OCI-LY7 (cell line): Measurements from ENCODE around the gene HAUS2. TPM values are rescaled to one million over a fixed set of nuclear protein-coding genes. Genes with fewer than 3 reads are reported as not detected.

Source experiments
- BruUV-seq: library from RNA; stranded (reverse); fragments of 400-500 nt; replicated peaks from 2 replicates; lab custom pipeline; 2021; lab: Mats Ljungman, UMichigan
- CTCF ChIA-PET: fragments of 300-600 bp; sonication (Branson Sonifier 250); formaldehyde crosslinking; loops from one replicate; lab custom pipeline; 2022; ENCODE audit warnings: antibody characterized with exemption; ENCODE audit not compliant: unreplicated experiment; lab: Charles Lee
- POLR2A ChIA-PET: fragments of 300-600 bp; sonication (Branson Sonifier 250); formaldehyde crosslinking; loops from one replicate; lab custom pipeline; 2022; ENCODE audit warnings: antibody characterized with exemption; lab: Charles Lee
- DNase-seq: peaks from one replicate; pipeline ENCODE4 v3.0.0-alpha.2; 2015; ENCODE audit warnings: low spot score
- H2AFZ ChIP-seq: fragments of 200-600 bp; sonication (generic), shearing (Covaris generic); 2 replicates; pipeline ENCODE4 v1.6.1; 2014; ENCODE audit warnings: mild to moderate bottlenecking, antibody characterized with exemption, low read length, moderate library complexity
- H3K27ac ChIP-seq: fragments of 200-600 bp; sonication (generic); 2 replicates; pipeline ENCODE4 v1.5.1; 2014; ENCODE audit warnings: mixed run types, low read depth, mild to moderate bottlenecking, moderate library complexity, low read length, inconsistent platforms; ENCODE audit not compliant: poor library complexity, severe bottlenecking
- H3K36me3 ChIP-seq: fragments of 200-600 bp; sonication (generic); 2 replicates; pipeline ENCODE4 v1.6.1; 2014; ENCODE audit warnings: mild to moderate bottlenecking, antibody characterized with exemption, low read length, moderate library complexity, mixed read lengths; ENCODE audit not compliant: insufficient read depth
- H3K4me1 ChIP-seq: fragments of 200-600 bp; sonication (generic); 2 replicates; pipeline ENCODE4 v1.5.1; 2014; ENCODE audit warnings: mild to moderate bottlenecking, low read length; ENCODE audit not compliant: insufficient read depth, poor library complexity, severe bottlenecking
- H3K4me2 ChIP-seq: fragments of 200-600 bp; sonication (generic); 2 replicates; pipeline ENCODE4 v1.6.1; 2014; ENCODE audit warnings: mild to moderate bottlenecking, low read length
- H3K4me3 ChIP-seq: fragments of 200-600 bp; sonication (generic); 2 replicates; pipeline ENCODE4 v1.5.1; 2014; ENCODE audit warnings: mild to moderate bottlenecking, low read depth, low read length; ENCODE audit not compliant: poor library complexity, severe bottlenecking
- H3K79me2 ChIP-seq: fragments of 200-600 bp; sonication (generic); 2 replicates; pipeline ENCODE4 v1.6.1; 2016; ENCODE audit warnings: low read depth, mild to moderate bottlenecking, low read length, moderate library complexity, mixed read lengths; ENCODE audit not compliant: insufficient read depth
- H3K9me2 ChIP-seq: fragments of 200-600 bp; sonication (generic); 2 replicates; pipeline ENCODE4 v1.6.1; 2016; ENCODE audit warnings: mild to moderate bottlenecking, low read length, mixed read lengths; ENCODE audit not compliant: insufficient read depth
- H3K9me3 ChIP-seq: fragments of 200-600 bp; sonication (generic); 2 replicates; pipeline ENCODE4 v1.6.1; 2014; ENCODE audit warnings: mild to moderate bottlenecking, mixed run types, low read length, mixed read lengths
- H4K20me1 ChIP-seq: fragments of 200-600 bp; sonication (generic); 2 replicates; pipeline ENCODE4 v1.6.1; 2014; ENCODE audit warnings: mild to moderate bottlenecking, antibody characterized with exemption, low read length, moderate library complexity, mixed read lengths; ENCODE audit not compliant: insufficient read depth
- CTCF ChIP-seq: fragments of 200-600 bp; sonication (generic); conservative IDR thresholded peaks from 2 replicates; pipeline ENCODE4 v1.5.1; 2014; ENCODE audit warnings: mild to moderate bottlenecking, antibody characterized with exemption, low read length, moderate library complexity, mixed read lengths
- EZH2phosphoT487 ChIP-seq: fragments of 200-600 bp; sonication (generic); IDR thresholded peaks from 2 replicates; pipeline ENCODE4 v1.6.1; 2018; ENCODE audit warnings: low read depth, borderline replicate concordance, mild to moderate bottlenecking, mixed run types, antibody characterized with exemption, low read length, moderate library complexity, mixed read lengths
- intact Hi-C: fragments of 100-400 bp; cut with micrococcal nuclease; formaldehyde crosslinking; loops from one replicate; pipeline ENCODE4 v1.10.0; 2022; ENCODE audit not compliant: unreplicated experiment
- total RNA-seq, 2 experiments: library from RNA; depleted of rRNA in 1 of 2; stranded (reverse); fragments of >200 nt in 1 of 2; shearing (Covaris generic) in 1 of 2; gene quantifications; 2 replicates each; pipeline ENCODE4 v1.2.3, GENCODE V29; 2014 to 2022

The HAUS2 gene
- total RNA-seq, 2 experiments from 2014 or later = 43.7 to 50.4 TPM

- Histone ChIP-seq H3K4me1 (peaks cover 47% of the 10 kb centered on the region), H3K79me2 (peaks cover 42% of the 10 kb centered on the region; the same call in 1 of the 2 replicates), H4K20me1 (no peaks in the 10 kb centered on the region), H3K27ac (no peak overlapping the region), H3K36me3 (no peaks in the 10 kb centered on the region), H3K9me3 (no peaks in the 10 kb centered on the region), H3K9me2 (no peaks in the 10 kb centered on the region), H2AFZ (no peak overlapping the region), H3K4me2 (no peak overlapping the region), H3K4me3 (no peak overlapping the region)
- ChIA-PET CTCF (no interaction called here), POLR2A (interaction anchor here (0.6 to 1.0 kb wide), 2 partner anchors 11 to 1046 kb away, joined by 3 to 5 read pairs; partner anchors contain the start of gene ZNF106)
- no peak for DNase-seq
- intact Hi-C loops = no loop called here
- no TSS peak for BruUV-seq
- TF ChIP-seq CTCF (no peak), EZH2phosphoT487 (no peak)
Observed at GRCh38 chr15:42502477-42502876, 46.2 kb upstream of the HAUS2 start.

- intact Hi-C loops = no loop called here
- no peak overlapping the region for H3K27ac ChIP-seq
- peak overlapping the region; percentile 22 for H3K4me2 ChIP-seq
Observed at GRCh38 chr15:42503825-42504224, 44.8 kb upstream of the HAUS2 start.

GRCh38 chr15:42504631-42505030 is 44.0 kb upstream of the HAUS2 start:
- no peaks in the 10 kb centered on the region for H3K9me2 ChIP-seq
- CTCF ChIA-PET = no interaction called here
- peaks cover 37% of the 10 kb centered on the region; the same call in 1 of the 2 replicates for H3K79me2 ChIP-seq
- H3K27ac ChIP-seq = no peak overlapping the region
- peaks cover 36% of the 10 kb centered on the region for H3K4me1 ChIP-seq
- H3K9me3 ChIP-seq = no peaks in the 10 kb centered on the region
- DNase-seq = no peak
- H2AFZ ChIP-seq = no peak overlapping the region
- BruUV-seq = no TSS peak
- no peaks in the 10 kb centered on the region for H3K36me3 ChIP-seq
- no peak overlapping the region for H3K4me3 ChIP-seq
- H3K4me2 ChIP-seq = peak overlapping the region; percentile 17; the same call in 1 of the 2 replicates
- no peaks in the 10 kb centered on the region for H4K20me1 ChIP-seq
- POLR2A ChIA-PET = interaction anchor here (0.6 to 1.2 kb wide), 5 partner anchors 8 to 104 kb away, joined by 3 to 6 read pairs (median 3); partner anchors contain the start of gene ZNF106
- no peak for TF ChIP-seq EZH2phosphoT487
- TF ChIP-seq CTCF = no peak
- intact Hi-C loops = no loop called here

More at GRCh38 chr15:42503825-42504224, 44.8 kb upstream of the HAUS2 start:
- H3K9me3 ChIP-seq = no peaks in the 10 kb centered on the region
- H2AFZ ChIP-seq = no peak overlapping the region
- CTCF ChIA-PET = interaction anchor here (0.6 kb wide), 1 partner anchor 13 kb away, joined by 3 read pairs; the partner anchor contains the start of gene ZNF106
- H4K20me1 ChIP-seq = no peaks in the 10 kb centered on the region
- DNase-seq = peak; percentile 12
- POLR2A ChIA-PET = interaction anchor here (1.2 kb wide), 1 partner anchor 10 kb away, joined by 3 read pairs; no protein-coding TSS in a partner anchor
- no TSS peak for BruUV-seq
- peaks cover 42% of the 10 kb centered on the region; the same call in 1 of the 2 replicates for H3K79me2 ChIP-seq
- no peak for TF ChIP-seq EZH2phosphoT487
- H3K4me1 ChIP-seq = peaks cover 37% of the 10 kb centered on the region
- H3K4me3 ChIP-seq = no peak overlapping the region
- no peaks in the 10 kb centered on the region for H3K9me2 ChIP-seq
- no peaks in the 10 kb centered on the region for H3K36me3 ChIP-seq
